ELR (cell line): ENCODE data around the gene PCDHGA5.
"Not testable (repeated sequence)": the region's sequence is repeated elsewhere in the genome, so short reads cannot be mapped to it uniquely, and the experiment has no call there.

ENCODE experiments used
- DNase-seq: peaks from one replicate; pipeline ENCODE4 v3.0.0-alpha.2; 2015; ENCODE audit warnings: low read depth

PCDHGA5 gene

DNA sequence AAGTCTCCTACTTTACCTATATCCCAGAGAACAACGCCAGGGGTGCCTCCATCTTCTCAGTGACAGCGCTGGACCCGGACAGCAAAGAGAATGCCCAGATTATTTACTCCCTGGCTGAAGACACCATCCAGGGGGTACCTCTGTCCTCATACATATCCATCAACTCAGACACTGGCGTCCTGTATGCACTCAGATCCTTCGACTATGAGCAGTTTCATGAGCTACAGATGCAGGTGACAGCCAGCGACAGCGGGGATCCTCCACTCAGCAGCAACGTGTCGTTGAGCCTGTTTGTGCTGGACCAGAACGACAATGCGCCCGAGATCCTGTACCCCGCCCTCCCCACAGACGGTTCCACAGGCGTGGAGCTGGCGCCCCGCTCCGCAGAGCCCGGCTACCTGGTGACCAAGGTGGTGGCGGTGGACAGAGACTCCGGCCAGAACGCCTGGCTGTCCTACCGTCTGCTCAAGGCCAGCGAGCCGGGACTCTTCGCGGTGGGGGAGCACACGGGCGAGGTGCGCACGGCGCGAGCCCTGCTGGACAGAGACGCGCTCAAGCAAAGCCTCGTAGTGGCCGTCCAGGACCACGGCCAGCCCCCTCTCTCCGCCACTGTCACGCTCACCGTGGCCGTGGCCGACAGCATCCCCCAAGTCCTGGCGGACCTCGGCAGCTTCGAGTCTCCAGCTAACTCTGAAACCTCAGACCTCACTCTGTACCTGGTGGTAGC is 50.7 kb downstream of the PCDHGA5 start:
- not testable (repeated sequence) for DNase-seq

GRCh38 chr5:141415275-141415618 is 51.3 kb downstream of the PCDHGA5 start:
- DNase-seq: not testable (repeated sequence)
